Renal pelvis (tissue), 4 donors: ENCODE measurements around the gene NSUN2. TPM values are rescaled to one million over a fixed set of nuclear protein-coding genes. Genes with fewer than 3 reads are reported as not detected.
A peak's percentile ranks its signal among the peaks of the same experiment; 100 is the strongest.
"Not testable (repeated sequence)": the region's sequence is repeated elsewhere in the genome, so short reads cannot be mapped to it uniquely, and the experiment has no call there.

Experiments used
- DNase-seq: peaks from one replicate; pipeline ENCODE4 v3.0.0-alpha.2; 2013
- polyA plus RNA-seq, 3 donors: library from polyadenylated mRNA; unstranded; fragments of 120-200 nt; gene quantifications; one replicate each; pipeline ENCODE4 v1.2.1, GENCODE V29; 2013; ENCODE audit not compliant: insufficient read length in 3 of 3

Gene NSUN2
- polyA plus RNA-seq, 3 donors, result 46.1 to 101 (median 61.8) TPM

DNA sequence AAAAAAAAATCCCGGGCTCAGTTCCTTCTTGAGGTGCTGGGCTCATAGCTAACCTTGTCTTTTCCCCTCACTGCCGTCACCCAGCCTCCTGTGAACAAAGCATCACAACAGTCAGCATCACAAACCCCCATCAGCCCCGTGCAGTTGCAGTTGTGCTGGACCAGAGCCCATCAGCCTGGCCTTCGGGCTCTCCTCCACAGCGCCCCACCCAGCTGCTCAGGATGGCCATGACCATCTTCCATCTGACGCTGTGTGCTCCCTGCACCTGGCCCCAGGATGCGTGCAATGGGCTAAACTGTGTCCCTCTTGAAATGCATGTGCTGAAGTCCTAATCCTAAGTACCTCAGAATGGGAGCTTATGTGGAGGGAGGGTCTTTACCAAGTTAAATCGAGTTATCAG is 48.1 kb downstream of the NSUN2 start:
- no peak for DNase-seq

DNA sequence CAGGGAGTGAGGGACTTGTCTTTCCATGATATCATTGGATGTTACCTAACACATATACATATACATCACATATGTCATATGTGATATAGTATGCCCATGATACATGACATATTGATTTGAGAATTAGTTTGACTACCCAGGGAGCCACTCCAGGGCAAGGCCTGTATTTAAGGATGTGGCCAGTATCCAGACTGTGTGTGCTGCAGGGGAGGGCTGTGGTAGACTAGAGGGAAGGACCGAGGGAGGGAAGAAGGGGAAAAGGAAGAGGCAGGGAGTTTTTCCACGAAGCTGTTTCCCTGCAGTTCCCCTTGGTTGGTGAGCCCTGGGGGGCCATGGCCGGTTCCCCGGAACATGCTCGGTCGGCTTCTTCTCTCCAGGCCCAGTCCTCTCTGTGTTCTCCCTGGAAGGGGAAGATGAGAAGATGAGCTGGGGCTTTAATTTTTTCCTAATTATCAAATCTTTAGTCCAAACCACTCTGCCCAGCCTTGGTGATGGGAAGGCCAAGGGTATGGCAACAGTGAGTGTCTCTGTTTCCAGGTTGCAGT is 48.7 kb downstream of the NSUN2 start:
- no peak for DNase-seq

DNA sequence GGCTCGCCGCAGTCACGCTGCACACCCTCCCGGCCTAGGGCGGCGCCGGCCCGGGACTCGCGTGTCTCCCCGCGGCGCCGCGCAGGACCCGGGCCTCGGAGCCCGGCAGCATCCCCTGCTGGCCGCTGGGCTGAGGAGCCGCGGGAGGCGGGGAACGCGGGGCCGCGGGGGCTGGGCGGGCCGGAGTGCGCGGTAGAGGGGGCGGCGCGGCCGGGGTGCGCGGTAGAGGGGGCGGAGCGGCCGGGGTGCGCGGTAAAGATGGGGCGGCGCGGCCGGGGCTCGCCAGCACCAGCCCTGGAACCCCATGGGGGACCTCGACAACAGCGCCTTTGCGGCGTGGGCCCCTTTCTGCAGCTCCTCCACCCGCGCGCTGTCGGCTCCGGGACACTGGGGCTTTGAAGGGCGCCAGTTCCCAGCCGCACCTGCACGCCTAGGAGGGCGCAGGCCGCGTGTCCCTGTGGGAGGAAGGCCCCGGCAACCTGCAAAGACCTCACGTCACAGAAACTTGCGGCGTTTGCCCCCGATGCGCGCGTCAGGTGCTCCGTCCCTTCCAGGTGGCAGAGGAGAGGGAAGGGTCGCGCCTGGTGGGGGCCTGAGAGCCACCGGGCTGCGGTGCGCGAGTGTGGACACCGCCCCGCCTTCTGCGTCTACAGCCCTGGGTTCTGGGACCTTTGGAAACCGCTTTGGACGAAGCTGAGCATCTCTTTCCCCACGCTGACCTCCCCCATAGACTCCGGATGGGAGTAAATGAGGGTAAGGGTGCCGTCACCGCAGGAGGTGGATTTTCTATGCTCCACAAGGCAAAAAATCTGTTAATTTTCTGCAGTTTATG is 49.6 kb downstream of the NSUN2 start:
- peak; percentile 27 for DNase-seq

DNA sequence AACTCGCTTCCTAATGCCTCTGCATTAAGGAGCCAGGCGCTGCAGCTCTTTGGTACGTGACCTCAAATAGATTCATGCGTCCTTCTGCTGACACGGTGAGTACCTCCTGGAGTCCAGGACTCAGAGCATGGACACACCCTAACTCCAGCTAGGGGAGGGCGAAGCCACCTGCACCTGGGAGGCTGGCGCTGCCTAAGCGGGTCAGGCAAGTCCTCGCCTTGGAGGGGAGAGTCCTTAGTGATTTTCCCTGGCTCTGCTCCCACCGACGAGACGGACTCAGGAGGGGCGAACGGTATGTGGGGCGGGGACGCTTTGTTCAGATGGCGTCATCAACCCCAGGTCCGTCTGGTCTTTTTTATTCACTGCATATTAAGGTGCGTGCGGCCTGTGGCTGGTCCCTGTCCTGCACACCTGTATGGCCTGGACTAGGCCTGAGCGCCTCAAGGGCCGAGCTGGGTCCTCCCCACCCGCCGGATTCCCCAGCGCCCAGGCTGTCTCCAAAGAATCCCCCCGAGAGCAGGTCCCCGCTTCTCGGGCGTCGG is 50.3 kb downstream of the NSUN2 start:
- DNase-seq, result no peak

DNA sequence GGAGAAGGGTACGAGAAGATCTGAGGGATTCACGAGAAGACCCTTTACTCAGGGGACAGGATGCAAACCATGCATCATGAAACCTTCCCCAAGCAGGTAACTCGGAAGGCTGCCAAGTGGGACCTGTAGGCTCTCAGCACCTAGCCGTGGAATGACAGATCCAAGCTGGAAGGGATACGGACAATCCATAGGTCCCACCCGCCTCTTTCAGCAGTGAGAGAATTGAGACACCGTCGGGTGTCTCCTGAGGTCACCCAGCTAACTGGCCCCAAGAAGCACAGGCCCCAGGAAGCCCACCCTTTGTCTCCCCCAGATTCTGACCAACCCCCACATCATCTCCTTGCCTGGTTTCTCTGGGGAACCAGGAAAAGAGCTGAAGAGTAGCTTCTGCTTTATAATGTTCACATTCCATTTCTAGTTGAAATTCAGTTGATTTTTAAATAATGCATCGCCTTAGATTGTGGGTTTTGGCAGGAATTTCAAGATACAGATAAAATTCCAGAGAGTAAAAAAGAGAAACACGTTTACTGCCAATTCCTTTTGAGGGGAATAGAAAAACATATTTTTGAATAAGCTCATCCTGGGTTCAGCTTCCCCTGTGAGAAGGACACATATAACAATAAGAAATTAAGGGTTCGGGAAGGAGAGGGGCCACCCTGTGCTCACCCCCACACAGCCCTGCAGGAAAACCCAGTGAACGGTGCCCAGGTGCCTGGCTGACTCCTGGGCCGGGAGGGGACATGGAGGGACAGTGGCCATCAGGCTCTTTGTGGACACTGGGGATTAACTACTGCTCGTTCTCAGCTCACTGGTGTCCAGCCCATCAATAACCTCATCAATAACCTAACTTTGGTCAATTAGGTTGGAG is 51.1 kb downstream of the NSUN2 start:
- DNase-seq, result no peak

DNA sequence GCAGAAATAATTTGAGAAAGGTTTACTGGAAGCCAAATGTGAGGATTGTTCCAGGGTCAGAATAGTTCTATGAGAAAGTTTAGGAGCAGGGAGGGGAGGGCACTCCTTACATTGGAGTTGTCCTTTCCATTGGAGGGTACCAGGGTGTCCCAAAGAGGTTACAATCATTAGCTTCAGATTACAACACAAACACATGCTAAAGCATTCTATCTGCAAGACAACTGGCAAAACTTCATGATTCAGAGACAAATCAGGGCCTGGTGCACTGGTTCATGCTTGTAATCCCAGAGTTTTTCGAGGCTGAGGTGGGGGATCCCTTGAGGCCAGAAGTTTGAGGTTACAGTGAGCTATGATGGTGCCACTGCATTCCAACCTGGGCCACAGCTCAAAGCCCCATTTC is 51.8 kb downstream of the NSUN2 start:
- no peak for DNase-seq

DNA sequence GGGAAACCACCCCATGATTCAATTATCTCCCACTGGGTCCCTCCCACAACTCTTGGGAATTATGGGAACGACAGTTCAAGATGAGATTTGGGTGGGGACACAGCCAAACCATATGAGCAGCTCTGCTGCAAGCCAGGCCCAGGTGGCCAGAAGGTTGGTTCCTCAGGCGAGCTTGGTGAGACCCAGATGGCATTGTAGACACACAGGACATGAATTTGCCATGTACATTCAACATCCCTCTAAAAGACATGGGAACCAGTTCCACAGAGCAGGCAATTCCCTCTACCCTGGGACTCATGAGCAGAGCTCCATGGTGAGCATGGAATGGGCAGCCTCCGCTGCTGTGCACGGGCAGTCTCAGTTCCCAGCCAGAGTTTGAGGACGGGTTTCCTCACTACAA is 53.3 kb downstream of the NSUN2 start:
- DNase-seq, result no peak

DNA sequence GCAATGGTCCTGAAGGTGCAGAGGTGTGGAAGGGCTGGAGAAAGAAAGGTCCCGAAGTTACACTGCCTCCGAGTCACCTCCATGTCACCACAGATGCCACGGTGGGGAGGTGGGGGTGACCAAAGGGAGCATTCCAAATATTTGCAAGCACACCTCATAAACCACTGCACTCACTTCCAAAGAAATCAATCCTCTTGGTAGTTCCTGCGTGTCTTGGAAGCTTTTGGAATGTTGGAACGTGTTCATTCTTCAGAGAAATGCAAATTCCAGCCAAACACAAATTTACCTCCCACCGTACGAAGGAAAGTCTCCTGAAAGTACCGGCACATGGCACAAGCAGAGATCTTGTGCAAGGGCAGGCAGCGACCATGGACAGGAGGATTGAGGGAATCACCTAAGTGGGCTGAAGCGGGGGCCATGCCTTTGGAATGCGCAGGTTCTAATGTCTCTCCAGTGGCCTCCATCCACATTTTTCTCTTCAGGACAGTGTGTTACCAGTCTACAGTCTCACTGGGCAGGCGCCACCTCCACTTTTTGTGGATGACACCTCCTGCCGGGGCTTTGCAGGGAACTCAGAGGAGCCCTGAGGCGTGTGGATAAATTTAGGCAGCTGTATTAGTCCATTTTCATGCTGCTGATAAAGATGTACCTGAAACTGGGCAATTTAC is 54.0 kb downstream of the NSUN2 start:
- no peak for DNase-seq

DNA sequence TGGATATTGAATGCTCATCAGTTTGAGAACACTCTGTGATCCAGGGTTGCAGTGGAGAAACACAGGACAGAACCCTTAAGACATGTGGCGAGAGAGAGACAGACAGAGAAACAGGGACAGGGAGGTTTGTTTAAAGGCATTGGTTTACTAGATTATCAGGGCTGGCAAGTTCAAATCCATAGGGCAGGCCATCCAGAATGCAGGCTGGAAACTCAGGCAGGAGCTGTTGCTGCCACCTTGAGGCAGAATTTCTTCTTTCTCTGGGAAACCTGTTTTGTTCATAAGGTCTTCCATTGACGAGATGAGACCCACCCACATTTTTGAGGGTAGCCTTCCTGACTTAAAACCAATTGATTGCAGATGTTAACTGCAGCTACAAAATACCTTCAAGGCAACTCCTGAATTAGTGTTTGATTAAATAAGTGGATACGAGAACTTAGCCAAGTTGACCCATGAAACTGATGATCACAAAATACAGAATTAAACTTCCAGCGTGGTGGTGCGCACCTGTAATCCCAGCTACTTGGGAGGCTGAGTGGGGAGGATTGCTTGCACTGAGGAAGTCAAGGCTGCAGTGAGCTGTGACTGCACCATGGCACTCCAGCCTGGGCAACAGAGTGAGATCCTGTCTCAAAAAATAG is 55.9 kb downstream of the NSUN2 start:
- no peak for DNase-seq

DNA sequence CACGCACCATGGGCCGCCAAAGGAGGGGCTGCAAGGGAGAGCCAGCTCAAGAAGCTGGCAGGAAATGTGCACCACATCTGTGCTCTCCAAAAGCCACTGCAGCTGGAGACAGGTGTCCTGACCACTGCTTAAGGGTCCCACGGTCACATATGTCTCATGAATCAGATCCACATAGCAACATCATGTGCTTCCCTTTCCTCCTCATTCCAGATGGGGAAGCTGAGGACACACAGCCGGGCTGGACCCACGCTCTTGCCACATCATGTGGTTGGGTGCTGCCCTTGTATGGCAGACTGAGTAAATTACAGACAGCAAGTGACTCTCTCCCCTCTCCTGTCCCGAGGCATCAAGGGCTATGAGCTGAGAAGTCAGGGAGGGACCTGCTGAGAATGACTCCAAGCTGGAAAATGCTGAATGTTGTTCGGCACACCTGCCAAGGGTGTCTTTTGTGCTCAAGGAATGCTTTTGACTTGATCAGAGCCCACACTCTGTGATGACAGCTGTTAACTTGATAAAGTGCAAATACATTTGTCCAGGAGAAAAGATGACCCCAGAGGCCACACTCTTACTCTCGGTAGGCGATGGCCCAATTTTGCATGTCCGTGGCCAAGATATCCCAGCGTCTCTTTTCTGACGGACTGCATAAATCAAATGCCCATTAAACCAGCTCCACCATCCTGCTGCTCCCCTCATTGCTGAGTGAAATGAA is 58.2 kb downstream of the NSUN2 start:
- no peak for DNase-seq

DNA sequence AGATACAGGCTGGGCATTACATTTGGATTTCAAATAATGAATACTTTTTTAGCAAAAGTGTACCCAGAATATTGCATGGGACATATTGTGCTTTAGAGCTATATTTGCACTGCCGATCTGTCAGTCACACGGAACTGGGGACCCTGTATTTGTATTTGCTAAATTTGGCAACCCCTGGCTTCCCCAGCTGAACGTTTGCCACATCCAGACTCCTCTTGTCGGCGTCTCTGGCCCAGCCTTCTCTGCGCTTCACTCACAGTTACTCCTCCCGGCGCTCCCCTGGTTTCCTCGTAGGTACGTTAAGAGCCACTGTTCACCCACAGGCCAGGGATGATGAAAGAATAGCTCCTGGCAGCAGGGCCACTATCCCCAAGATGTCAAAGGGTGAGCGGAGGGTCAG is 58.7 kb downstream of the NSUN2 start:
- no peak for DNase-seq

DNA sequence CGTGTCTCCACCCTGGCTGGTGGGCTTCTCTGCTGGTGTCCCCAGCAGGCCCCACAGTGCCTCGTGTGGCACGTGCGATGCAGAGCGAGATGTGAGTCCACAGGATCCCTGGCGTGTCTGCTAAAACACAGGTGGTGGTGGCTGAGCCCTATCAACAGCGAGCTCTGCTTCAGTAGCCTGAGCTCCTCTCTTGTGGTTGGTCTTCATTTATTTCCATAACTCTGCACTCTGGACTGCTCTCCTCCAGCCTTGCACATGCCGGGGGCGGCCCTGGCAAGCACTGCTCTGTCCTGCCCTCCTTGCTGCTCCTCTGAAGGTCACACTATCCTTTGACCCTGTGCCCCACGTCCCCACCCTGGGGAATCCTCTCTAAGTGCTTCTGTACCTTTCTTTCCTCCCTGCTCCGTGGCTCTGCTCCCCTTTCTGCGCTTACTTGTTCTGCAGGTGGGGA is 59.2 kb downstream of the NSUN2 start:
- no peak for DNase-seq

DNA sequence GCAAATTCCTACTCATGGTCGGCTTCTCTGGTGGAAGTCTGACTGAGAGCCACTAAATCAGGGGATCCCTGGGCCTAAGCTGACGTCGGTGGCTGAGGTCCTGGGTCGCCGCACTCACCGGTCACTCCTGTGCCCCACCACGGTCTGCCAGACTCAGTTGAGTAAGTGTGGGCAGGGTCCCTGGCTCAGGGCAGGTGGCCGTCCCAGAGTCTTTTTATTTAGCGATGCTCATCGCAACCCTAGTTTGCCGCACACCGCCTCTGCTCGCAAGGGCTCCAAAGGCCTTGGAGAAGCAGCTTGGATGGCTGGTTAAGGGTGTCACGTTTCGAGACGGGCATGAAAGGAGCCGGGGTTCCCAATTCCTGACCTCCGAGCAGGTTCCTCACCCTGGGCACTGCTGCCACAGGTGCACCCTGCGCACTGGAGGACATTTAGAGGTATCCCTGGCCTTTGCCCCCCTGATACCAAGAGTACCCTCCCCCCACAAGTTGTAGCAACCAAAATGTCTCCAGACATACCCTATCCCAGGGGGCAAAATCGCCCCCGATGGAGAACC is 59.9 kb downstream of the NSUN2 start:
- DNase-seq, result no peak

DNA sequence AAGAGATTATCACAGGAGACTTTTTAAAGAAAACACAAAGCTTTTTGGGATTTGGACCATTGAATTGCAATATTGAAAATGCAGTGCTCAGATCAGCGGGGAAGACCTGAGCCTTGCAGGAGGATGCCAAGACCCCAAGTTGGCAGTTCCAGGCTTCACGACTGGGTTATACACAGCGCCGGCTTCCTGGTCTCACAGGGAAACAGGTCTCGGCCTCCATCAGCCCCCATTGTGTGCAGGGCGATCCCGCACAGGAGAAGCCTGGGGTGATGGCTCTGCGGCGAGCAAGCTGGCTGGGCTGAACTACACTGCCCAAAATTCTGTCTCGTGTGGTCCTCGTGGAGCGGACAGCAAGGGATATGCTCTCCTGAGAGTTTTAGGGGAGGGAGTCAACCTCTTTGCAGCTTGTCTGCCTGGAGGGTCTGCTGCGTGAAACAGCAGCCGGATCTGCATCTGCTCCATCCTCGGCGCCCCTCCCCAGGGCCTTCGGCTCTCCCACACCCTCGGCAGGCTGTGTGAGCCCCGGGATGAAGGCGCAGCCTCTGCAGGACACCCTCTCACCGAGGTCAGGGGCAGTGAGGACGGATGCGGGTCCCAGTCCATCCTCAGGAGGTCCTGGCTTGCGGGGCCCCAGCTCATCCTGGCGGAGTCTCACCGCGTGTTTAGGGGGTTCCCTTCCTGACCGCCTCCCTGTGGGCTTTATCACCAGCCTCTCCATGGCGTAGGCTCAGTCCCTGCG is 60.6 kb downstream of the NSUN2 start:
- DNase-seq, result no peak

DNA sequence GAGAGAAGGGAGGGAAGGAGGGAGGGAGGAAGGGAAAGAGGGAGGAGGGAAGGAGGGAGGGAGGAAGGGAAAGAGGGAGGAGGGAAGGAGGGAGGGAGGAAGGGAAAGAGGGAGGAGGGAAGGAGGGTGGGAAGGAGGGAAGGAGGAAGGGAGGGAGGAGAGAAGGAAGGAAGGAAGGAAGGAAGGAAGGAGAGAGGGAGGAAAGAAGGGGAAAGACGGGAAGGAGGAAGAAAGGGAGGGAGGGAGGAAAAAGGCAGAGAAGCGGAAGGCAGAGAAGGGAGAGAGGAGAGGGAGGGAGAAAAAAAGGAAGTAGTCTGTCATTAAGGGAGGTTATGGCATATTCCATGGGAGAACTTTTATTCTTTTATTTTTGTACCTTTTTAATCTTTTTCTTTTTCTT is 61.2 kb downstream of the NSUN2 start:
- DNase-seq, result not testable (repeated sequence)

DNA sequence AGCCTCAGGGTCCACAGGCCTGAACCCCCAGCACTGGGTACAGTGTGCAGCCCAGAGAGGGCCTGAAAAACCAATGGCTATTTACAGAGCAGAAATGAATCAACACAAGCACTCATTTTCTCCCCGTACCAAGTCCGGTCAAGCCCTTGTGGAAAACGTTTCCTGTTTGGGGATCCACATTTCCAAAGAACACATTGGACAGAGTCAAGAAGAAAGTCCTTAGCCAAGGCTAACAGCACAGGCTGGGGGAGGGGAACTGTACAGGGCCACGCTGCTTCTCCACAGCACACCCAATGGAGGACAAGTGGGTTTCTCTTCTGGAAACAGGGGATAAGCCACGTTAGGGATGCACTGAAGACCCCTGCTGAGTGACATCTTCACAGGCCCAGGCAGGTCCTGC is 62.3 kb downstream of the NSUN2 start:
- no peak for DNase-seq

DNA sequence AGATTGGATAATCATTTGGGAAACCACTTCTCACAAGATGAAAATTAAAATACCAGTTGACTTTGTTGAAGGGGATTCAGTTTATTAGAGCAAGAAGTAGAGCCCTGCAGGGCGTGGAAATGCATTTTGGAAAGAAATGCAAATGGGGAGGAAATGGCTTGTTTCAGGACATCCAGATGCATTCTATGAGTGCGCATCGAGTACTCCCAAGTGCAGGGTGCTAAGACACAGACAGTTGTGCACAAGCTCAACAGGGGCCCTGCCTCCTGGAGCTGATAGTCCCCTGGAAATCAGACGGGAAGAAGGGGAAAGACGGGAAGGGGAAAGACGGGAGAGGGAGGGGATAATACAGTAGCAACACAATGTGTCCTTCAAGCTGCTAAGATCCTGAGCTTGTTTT is 64.0 kb downstream of the NSUN2 start:
- DNase-seq, result no peak

DNA sequence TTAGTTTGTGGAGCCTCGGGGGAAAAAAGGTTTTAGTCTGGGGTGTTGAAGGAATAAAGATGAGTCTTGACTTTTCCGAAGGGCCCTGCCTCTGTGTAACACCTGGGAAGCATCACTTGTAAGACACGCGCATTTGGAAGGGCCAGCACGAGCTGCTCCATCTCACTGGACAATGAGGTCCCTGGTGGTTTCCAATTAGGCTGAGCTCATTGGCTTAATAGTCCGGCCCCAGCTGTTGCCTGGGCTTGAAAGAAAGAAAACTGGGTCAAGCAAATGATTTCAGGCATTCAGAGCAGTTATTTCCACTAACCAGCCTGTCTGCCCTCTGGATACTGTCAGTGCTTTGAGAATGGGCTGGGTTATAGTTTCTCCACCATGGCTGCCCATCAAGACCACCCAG is 64.5 kb downstream of the NSUN2 start:
- DNase-seq, result no peak

DNA sequence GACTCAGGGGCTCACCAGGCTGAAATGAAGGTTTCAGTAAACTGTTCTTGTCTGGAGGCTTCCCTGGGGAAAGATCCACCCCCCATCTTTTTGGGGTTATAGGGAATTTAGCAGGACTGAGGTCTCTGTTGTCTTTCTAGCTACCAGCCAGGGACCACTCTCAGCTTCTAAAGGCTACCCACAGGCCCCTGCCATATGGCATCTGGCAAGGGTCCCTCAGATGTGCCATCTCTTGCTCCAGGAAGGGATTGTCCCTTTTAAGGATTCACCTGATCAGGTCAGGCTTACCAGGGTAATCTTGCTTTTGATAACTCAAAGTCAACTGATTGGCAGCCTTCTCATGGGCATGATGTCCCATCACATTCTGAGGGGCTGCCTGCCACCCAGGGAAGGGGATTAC is 65.0 kb downstream of the NSUN2 start:
- DNase-seq, result no peak

DNA sequence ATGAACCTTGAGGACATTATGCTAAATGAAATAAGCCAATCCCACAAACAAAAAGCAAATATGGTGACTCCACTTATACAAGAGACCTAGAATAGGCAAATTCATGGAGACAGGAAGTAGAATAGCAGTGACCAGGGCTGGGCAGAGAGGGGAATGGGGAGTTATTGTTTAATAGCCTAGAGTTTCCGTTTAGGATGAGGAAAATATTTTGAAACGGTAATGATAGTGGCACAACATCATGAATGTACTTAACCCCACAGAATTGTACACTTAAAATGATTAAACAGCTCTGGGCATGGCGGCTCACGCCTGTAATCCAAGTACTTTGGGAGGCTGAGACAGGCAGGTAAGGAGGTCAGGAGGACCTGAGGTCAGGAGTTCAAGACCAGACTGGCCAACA is 65.8 kb downstream of the NSUN2 start:
- DNase-seq, result no peak
